KOPT-K1 (cell line): Measurements from ENCODE around the gene HRH3.

ENCODE experiments used
- H3K27ac ChIP-seq: fragments of 200-600 bp; sonication (generic); 2 replicates; pipeline ENCODE4 v1.5.1; 2016; ENCODE audit warnings: antibody characterized with exemption, mild to moderate bottlenecking, low read depth, low read length; ENCODE audit not compliant: poor library complexity, severe bottlenecking
- H3K36me3 ChIP-seq: fragments of 200-600 bp; sonication (generic); 2 replicates; pipeline ENCODE4 v1.5.1; 2017; ENCODE audit warnings: antibody characterized with exemption, mild to moderate bottlenecking, low read length, moderate library complexity; ENCODE audit not compliant: insufficient read depth
- H3K9me3 ChIP-seq: fragments of 200-600 bp; sonication (generic); 2 replicates; pipeline ENCODE4 v1.5.1; 2017; ENCODE audit warnings: antibody characterized with exemption, low read length, mild to moderate bottlenecking; ENCODE audit not compliant: insufficient read depth, poor library complexity, severe bottlenecking

The HRH3 gene

GRCh38 chr20:62237801-62238568, 17.9 kb upstream of the HRH3 start, which contains the start of gene OSBPL2:
TSS of gene OSBPL2 (plus strand) at chr20:62238521. CDS start at chr20:62256185, 17,664 bp downstream.
- H3K27ac ChIP-seq, result peak within 1 kb of the TSS; percentile 27
- H3K36me3 ChIP-seq, result peaks cover 10% of the 10 kb centered on the region; the same call in 1 of the 2 replicates
- no peaks in the 10 kb centered on the region for H3K9me3 ChIP-seq

- Histone ChIP-seq H3K36me3 (peaks cover 4% of the 10 kb centered on the region; the same call in 1 of the 2 replicates), H3K27ac (no peak overlapping the region), H3K9me3 (no peaks in the 10 kb centered on the region)
These were observed 17.4 kb upstream of the HRH3 start for GRCh38 chr20:62237514-62237800.

- H3K27ac ChIP-seq, result no peak overlapping the region
- no peaks in the 10 kb centered on the region for H3K9me3 ChIP-seq
- no peaks in the 10 kb centered on the region for H3K36me3 ChIP-seq
These were observed 16.9 kb upstream of the HRH3 start for GRCh38 chr20:62236766-62237513.

- H3K27ac ChIP-seq, result no peak overlapping the region
- H3K9me3 ChIP-seq, result no peaks in the 10 kb centered on the region
- H3K36me3 ChIP-seq, result no peaks in the 10 kb centered on the region
These were observed 16.1 kb upstream of the HRH3 start for GRCh38 chr20:62236200-62236599.

GRCh38 chr20:62235777-62236157, 15.7 kb upstream of the HRH3 start:
- Histone ChIP-seq H3K27ac (no peak overlapping the region), H3K36me3 (no peaks in the 10 kb centered on the region), H3K9me3 (no peaks in the 10 kb centered on the region)

GRCh38 chr20:62235001-62235776, 15.1 kb upstream of the HRH3 start:
- Histone ChIP-seq H3K9me3 (no peaks in the 10 kb centered on the region), H3K27ac (no peak overlapping the region), H3K36me3 (no peaks in the 10 kb centered on the region)

- Histone ChIP-seq H3K9me3 (no peaks in the 10 kb centered on the region), H3K36me3 (no peaks in the 10 kb centered on the region), H3K27ac (no peak overlapping the region)
These were observed 14.3 kb upstream of the HRH3 start for GRCh38 chr20:62234339-62234738.

- Histone ChIP-seq H3K27ac (no peak overlapping the region), H3K36me3 (no peaks in the 10 kb centered on the region), H3K9me3 (no peaks in the 10 kb centered on the region)
These were observed 13.6 kb upstream of the HRH3 start for GRCh38 chr20:62233684-62234083.

- no peaks in the 10 kb centered on the region for H3K36me3 ChIP-seq
- H3K9me3 ChIP-seq, result no peaks in the 10 kb centered on the region
- H3K27ac ChIP-seq, result no peak overlapping the region
These were observed 12.9 kb upstream of the HRH3 start for GRCh38 chr20:62232770-62233645.

- Histone ChIP-seq H3K36me3 (no peaks in the 10 kb centered on the region), H3K27ac (no peak overlapping the region), H3K9me3 (no peaks in the 10 kb centered on the region)
These were observed 12.1 kb upstream of the HRH3 start for GRCh38 chr20:62232194-62232593.

- no peak overlapping the region for H3K27ac ChIP-seq
- H3K36me3 ChIP-seq, result no peaks in the 10 kb centered on the region
- no peaks in the 10 kb centered on the region for H3K9me3 ChIP-seq
These were observed 11.2 kb upstream of the HRH3 start for GRCh38 chr20:62231292-62231691.

GRCh38 chr20:62230696-62231095, 10.6 kb upstream of the HRH3 start:
- H3K36me3 ChIP-seq, result no peaks in the 10 kb centered on the region
- H3K9me3 ChIP-seq, result no peaks in the 10 kb centered on the region
- H3K27ac ChIP-seq, result no peak overlapping the region

GRCh38 chr20:62230276-62230675, 10.2 kb upstream of the HRH3 start:
- no peaks in the 10 kb centered on the region for H3K9me3 ChIP-seq
- no peaks in the 10 kb centered on the region for H3K36me3 ChIP-seq
- H3K27ac ChIP-seq, result no peak overlapping the region

- no peaks in the 10 kb centered on the region for H3K9me3 ChIP-seq
- H3K36me3 ChIP-seq, result no peaks in the 10 kb centered on the region
- no peak overlapping the region for H3K27ac ChIP-seq
These were observed 9.6 kb upstream of the HRH3 start for GRCh38 chr20:62229667-62230066.
